NCI-H524 (cell line): Measurements from ENCODE around the gene NDUFS8.

Experiments
- DNase-seq, 2 experiments: peaks; one replicate each; lab custom pipeline; 2025; lab: John Stamatoyannopoulos, UW

The NDUFS8 gene

DNA sequence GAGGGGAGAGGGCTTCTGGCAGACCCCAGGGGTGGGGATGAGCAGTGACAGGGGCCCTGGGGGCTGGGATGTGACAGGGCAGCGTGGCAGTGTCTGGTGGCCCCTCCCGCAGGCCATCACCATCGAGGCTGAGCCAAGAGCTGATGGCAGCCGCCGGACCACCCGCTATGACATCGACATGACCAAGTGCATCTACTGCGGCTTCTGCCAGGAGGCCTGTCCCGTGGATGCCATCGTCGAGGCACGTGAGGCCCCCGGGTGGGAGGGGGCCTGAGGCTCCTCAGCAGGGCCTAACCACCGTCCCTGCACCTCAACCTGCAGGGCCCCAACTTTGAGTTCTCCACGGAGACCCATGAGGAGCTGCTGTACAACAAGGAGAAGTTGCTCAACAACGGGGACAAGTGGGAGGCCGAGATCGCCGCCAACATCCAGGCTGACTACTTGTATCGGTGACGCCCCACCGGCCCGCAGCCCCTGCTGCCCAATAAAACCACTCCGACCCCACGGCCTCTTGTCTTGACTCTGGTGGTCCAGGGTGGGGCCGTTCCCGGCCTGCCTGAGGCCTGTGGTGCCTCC is 5.7 kb downstream of the NDUFS8 start:
- DNase-seq = no peak

- no peak for DNase-seq
Measured at GRCh38 chr11:68036717-68037239, 6.3 kb downstream of the NDUFS8 start.

DNA sequence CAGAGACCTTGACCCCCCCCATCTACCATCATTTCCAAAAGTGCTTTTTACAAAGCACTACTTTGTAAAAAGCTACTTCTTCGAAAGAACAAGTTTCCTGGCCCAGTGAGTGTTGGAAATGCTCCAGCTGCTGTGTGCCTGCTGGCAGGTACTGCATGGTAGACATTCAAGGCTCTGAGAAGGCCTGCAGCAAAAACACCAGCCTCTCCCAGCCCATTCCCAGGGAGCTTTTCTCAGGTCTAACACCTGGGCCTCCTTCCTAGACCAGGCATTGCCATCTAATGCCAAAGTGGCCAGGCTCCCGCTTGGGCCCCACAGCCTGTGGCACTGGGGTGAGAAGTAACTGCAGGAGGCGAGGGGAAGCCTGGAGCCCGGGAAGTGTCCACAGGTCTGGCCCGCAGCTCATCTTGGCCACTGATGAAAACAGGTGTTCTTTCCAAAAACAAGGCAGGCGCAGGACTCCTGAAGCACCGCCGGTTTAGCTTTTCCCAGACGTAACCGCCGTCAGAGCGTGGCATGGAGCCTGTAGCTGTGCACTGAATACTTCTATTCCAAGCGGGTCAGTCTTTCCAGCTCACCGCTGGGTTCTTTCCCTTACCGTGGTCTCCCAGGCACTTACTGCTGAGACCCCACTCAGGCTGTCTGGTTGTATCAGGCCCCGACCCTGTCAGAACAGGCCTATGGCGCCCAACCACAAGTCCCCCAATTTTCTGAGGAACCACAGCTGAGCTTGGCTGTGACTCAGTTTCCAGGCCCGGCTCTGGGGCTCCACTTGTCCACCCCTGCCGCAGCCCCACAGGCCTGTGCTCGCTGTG is 7.1 kb downstream of the NDUFS8 start:
- DNase-seq = no peak

GRCh38 chr11:68038226-68038717 is 7.8 kb downstream of the NDUFS8 start:
- DNase-seq = no peak

GRCh38 chr11:68038718-68039525 is 8.4 kb downstream of the NDUFS8 start, which contains the start of gene TCIRG1:
TSS of gene TCIRG1 (plus strand) at chr11:68039025. CDS start at chr11:68041272, 2,247 bp downstream.
- DNase-seq = no peak

DNA sequence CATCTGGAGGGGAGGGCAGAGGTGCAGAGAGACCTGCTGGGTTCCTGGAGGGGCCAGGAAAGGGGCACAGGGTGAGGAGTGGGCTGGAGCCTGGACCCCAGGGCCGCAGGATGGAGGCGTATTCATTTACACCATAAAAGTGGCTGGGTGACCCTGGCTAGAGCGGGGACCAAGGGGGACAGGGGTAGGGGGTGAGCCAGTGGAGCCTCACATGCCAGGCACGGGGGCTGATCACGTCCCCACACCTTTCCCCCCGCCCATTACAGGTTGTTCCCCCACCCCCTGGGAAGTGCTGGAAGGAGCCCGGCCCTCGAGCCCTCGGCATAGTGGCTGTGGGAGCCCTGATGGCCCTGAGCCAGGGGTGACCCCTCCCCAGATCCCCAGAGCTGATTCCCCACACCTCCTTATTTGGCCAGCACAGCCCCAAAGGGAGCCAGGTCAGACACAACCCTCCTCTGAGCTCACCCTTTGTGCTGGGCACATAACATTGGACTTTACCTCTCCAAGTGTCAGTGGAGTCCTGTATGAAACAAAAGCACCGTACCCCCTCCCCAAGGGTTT is 9.1 kb downstream of the NDUFS8 start:
- no peak for DNase-seq

- DNase-seq = peak in 1 of 2 experiments; percentile 24
Measured at GRCh38 chr11:68040101-68040956, 9.8 kb downstream of the NDUFS8 start.

DNA sequence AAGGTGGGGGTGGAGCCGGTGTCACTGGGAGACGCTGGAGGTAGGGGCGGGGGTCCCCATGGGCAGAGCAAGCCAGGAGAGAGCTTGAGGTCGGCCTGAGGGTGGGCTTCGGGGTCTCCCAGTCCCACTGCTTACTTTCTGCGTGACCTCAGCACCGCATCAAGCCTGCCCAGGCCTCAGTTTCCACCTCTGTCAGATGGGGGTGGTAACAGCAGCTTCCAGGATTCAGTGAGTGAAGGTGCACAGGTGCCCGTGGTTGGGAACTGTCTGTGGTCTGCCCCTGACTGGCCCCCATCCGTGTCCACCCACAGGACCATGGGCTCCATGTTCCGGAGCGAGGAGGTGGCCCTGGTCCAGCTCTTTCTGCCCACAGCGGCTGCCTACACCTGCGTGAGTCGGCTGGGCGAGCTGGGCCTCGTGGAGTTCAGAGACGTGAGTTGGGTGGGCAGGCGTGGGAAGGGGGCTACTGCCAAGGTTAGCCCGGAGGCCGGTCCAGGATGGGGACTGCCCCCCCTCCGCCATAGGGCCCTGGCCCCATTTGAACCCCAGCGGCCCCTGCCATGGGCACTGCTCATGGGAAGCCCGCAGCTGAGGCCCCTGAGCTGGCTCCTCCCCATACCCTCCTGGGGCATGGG is 10.6 kb downstream of the NDUFS8 start:
- DNase-seq = no peak

DNA sequence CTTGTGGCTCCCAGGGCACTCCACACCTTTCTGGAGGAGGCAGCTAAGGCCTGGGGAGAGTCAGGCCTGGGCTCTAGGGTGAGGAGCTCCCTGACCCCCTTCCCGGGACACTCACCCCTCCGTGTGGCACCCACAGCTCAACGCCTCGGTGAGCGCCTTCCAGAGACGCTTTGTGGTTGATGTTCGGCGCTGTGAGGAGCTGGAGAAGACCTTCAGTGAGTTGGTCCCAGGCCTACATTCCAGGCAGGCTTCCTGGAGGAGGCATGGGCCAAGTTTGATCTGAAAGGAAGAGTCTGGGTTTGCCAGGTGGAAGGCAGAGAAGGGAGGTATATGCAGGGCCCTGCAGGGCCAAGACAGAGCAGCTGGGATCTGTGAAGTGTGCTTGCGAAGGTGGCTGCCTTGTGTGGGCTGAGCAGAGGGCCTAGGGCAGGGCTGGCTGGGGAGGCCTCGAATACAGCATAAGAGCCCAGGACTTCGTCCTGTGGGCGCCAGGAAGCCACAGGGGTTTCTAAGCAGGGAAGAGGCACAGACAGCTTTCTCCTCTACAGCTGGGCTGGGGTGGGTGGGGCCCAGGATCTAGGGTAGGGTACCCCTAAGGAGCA is 11.2 kb downstream of the NDUFS8 start:
- no peak for DNase-seq

DNA sequence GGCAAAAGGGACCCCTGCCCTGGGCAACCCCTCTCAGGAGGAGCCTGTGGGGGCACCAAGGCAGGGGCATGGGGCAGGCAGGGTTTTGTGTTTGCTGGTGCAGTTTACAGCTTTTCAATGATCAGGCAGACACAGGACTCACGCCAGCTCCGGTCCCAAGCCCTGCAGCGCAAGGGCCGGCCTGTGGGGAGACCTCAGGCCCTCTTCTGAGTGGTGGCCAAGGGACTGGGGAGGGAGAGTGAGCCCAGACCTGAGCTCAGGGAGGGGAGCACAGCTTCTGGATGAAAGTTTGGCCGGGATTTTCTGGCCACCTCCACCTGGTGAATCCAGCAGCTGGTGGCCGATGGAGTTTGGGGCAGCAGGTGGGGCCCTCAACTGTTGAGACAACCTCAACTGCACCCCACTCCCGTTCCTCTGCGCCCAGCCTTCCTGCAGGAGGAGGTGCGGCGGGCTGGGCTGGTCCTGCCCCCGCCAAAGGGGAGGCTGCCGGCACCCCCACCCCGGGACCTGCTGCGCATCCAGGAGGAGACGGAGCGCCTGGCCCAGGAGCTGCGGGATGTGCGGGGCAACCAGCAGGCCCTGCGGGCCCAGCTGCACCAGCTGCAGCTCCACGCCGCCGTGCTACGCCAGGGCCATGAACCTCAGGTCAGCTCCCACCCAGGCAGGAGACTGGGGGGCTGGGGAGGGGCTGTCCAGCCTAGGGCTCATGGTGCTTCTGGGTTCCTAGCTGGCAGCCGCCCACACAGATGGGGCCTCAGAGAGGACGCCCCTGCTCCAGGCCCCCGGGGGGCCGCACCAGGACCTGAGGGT is 11.9 kb downstream of the NDUFS8 start:
- DNase-seq = no peak

DNA sequence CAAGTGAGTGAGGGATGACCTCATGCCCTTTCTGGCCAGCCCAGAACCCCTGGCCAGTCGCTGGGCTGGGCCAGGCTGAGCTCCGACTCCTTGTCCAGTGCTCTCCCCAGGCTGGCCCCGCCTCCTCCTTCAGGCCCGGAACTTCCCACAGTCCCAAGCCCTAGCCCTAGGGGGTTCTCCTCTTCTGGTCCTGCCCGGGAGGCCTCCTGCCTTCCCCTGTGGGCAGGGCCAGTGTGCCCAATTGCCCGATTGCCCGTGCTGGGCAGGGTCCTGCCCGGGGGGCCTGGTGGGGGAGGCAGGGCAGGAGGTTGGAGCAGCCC is 12.5 kb downstream of the NDUFS8 start:
- no peak for DNase-seq

- DNase-seq = no peak
Measured at GRCh38 chr11:68043349-68044144, 13.1 kb downstream of the NDUFS8 start.

- DNase-seq = no peak
Measured at GRCh38 chr11:68044145-68044813, 13.8 kb downstream of the NDUFS8 start.

GRCh38 chr11:68044898-68045351 is 14.4 kb downstream of the NDUFS8 start:
- DNase-seq = no peak

DNA sequence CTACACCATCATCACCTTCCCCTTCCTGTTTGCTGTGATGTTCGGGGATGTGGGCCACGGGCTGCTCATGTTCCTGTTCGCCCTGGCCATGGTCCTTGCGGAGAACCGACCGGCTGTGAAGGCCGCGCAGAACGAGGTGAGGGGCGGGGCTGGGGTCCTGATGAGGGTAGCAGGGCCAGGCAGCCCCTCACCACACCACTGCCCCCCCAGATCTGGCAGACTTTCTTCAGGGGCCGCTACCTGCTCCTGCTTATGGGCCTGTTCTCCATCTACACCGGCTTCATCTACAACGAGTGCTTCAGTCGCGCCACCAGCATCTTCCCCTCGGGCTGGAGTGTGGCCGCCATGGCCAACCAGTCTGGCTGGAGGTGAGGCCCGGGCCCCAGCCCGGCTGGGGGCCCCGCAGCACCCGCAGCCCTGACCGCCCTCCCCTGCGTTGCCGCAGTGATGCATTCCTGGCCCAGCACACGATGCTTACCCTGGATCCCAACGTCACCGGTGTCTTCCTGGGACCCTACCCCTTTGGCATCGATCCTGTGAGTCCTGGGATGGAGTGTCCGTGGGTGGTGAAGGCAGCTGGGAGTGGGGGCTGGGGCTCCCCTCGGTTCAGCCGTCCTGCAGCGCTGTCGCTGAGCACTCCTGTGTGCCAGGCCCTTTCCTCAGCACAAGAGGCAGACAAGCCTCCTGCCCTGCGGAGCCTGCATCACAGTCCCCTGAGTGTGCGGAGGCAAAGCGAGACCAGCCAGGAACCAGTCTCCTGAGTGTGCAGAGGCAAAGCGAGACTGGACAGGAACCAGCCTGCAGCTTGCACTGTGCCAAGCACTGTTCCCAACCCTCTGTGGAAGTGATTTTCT is 17.2 kb downstream of the NDUFS8 start:
- no peak for DNase-seq

DNA sequence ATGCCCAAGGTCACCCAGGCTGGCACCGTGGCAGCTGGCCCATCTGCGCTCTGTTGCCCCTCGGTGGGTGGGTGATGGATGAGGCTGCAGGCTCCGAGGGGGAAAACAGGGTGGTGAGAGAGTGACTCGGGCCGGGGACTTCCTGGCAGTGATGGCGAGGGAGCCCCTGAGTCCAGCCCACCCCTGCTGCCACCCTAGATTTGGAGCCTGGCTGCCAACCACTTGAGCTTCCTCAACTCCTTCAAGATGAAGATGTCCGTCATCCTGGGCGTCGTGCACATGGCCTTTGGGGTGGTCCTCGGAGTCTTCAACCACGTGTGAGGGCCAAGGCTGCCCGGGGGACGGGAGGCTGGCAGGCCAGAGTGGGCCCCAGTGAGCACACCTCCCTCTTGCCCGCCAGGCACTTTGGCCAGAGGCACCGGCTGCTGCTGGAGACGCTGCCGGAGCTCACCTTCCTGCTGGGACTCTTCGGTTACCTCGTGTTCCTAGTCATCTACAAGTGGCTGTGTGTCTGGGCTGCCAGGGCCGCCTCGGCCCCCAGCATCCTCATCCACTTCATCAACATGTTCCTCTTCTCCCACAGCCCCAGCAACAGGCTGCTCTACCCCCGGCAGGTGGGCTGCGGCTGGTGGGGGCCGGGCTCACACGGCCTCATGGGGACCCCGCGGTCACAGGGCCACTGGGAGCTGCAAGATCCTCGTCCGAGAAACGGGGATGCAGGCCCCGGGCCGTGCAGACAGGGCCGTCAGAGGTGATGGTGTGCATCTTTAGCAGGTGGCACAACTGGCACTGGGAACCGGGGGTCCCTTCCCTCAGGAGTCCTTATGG is 18.4 kb downstream of the NDUFS8 start:
- no peak for DNase-seq
